PC-9 (cell line): Measurements from ENCODE around the gene LIMD2. TPM values are rescaled to one million over a fixed set of nuclear protein-coding genes. Genes with fewer than 3 reads are reported as not detected.

Source experiments
- BruUV-seq: library from RNA; stranded (reverse); fragments of 400-500 nt; replicated peaks from 2 replicates; lab custom pipeline; 2021; lab: Mats Ljungman, UMichigan
- CTCF ChIA-PET: fragments of 300-600 bp; sonication (Branson Sonifier 250); formaldehyde crosslinking; loops from one replicate; lab custom pipeline; 2022; ENCODE audit warnings: antibody characterized with exemption; lab: Charles Lee
- POLR2A ChIA-PET: fragments of 300-600 bp; sonication (Branson Sonifier 250); formaldehyde crosslinking; loops from one replicate; lab custom pipeline; 2022; ENCODE audit warnings: antibody characterized with exemption; ENCODE audit not compliant: unreplicated experiment; lab: Charles Lee
- DNase-seq, 2 experiments: peaks; one replicate each; pipeline versions ENCODE4 v3.0.0 to v3.0.0-alpha.2; 2015 to 2022; ENCODE audit warnings: mixed read lengths in 1 of 2
- H2AFZ ChIP-seq: fragments of 200-600 bp; sonication (generic); 2 replicates; pipeline ENCODE4 v1.8.1; 2017; ENCODE audit warnings: antibody characterized with exemption
- H3F3A ChIP-seq: fragments of 200-600 bp; sonication (generic); 2 replicates; pipeline ENCODE4 v1.8.1; 2017; ENCODE audit warnings: antibody characterized with exemption, mild to moderate bottlenecking, low read depth; ENCODE audit not compliant: insufficient read depth
- H3K27ac ChIP-seq: fragments of 200-600 bp; sonication (generic); 2 replicates; pipeline ENCODE4 v1.6.1; 2016; ENCODE audit warnings: mixed run types
- H3K27me3 ChIP-seq: fragments of 200-600 bp; sonication (generic); 2 replicates; pipeline ENCODE4 v1.6.1; 2016; ENCODE audit warnings: low read depth, mixed run types; ENCODE audit not compliant: insufficient read depth
- H3K36me3 ChIP-seq: fragments of 200-600 bp; sonication (generic); 2 replicates; pipeline ENCODE4 v1.6.1; 2016; ENCODE audit warnings: low read depth, mixed run types
- H3K4me1 ChIP-seq: fragments of 200-600 bp; sonication (generic); replicated peaks from 2 replicates; pipeline ENCODE4 v1.6.1; 2016; ENCODE audit warnings: mixed run types; ENCODE audit not compliant: insufficient read depth
- H3K4me2 ChIP-seq: fragments of 200-600 bp; sonication (generic); 2 replicates; pipeline ENCODE4 v1.6.1; 2017; ENCODE audit warnings: mixed run types
- H3K4me3 ChIP-seq: fragments of 200-600 bp; sonication (generic); 2 replicates; pipeline ENCODE4 v1.6.1; 2016; ENCODE audit warnings: mixed run types
- H3K79me2 ChIP-seq: fragments of 200-600 bp; sonication (generic); 2 replicates; pipeline ENCODE4 v1.6.1; 2017; ENCODE audit warnings: low read depth, mixed run types
- H3K9me2 ChIP-seq: fragments of 200-600 bp; sonication (generic); 2 replicates; pipeline ENCODE4 v1.8.1; 2017; ENCODE audit warnings: mild to moderate bottlenecking; ENCODE audit not compliant: insufficient read depth
- H3K9me3 ChIP-seq: fragments of 200-600 bp; sonication (generic); 2 replicates; pipeline ENCODE4 v1.8.1; 2016; ENCODE audit warnings: low read depth; ENCODE audit not compliant: insufficient read depth
- H4K20me1 ChIP-seq: fragments of 200-600 bp; sonication (generic); 2 replicates; pipeline ENCODE4 v1.8.1; 2017; ENCODE audit not compliant: insufficient read depth
- CTCF ChIP-seq: fragments of 200-600 bp; sonication (generic); conservative IDR thresholded peaks from 2 replicates; pipeline ENCODE4 v1.6.1; 2017; ENCODE audit warnings: mixed run types, antibody characterized with exemption, mild to moderate bottlenecking, moderate library complexity
- EZH2 ChIP-seq: fragments of 200-600 bp; sonication (generic); IDR thresholded peaks from 2 replicates; pipeline ENCODE4 v1.8.0; 2017; ENCODE audit warnings: antibody characterized with exemption, low read depth
- intact Hi-C: fragments of 100-400 bp; cut with micrococcal nuclease; formaldehyde crosslinking; loops from one replicate; pipeline ENCODE4 v1.10.0; 2022; ENCODE audit not compliant: unreplicated experiment
- total RNA-seq: library from RNA; stranded (reverse); gene quantifications from 2 replicates; pipeline ENCODE4 v1.2.3, GENCODE V29; 2021

The LIMD2 gene
- total RNA-seq, 1 experiment from 2014 or later: 1.6 TPM

GRCh38 chr17:63694950-63695773 is 4.8 kb downstream of the LIMD2 start:
- no peaks in the 10 kb centered on the region for H3K79me2 ChIP-seq
- H3K27ac ChIP-seq: no peak overlapping the region
- no peaks in the 10 kb centered on the region for H3K9me2 ChIP-seq
- no peak for TF ChIP-seq EZH2
- TF ChIP-seq CTCF: no peak
- ChIA-PET POLR2A (interaction anchor here (0.7 kb wide), 1 partner anchor 130 kb away, joined by 3 read pairs; no protein-coding TSS in a partner anchor), CTCF (interaction anchor here (0.6 to 0.7 kb wide), 2 partner anchors 28 to 45 kb away, joined by 3 to 6 read pairs; no protein-coding TSS in a partner anchor)
- no peak overlapping the region for H2AFZ ChIP-seq
- H4K20me1 ChIP-seq: no peaks in the 10 kb centered on the region
- H3F3A ChIP-seq: no peaks in the 10 kb centered on the region
- no peaks in the 10 kb centered on the region for H3K4me1 ChIP-seq
- H3K4me2 ChIP-seq: no peak overlapping the region
- H3K4me3 ChIP-seq: no peak overlapping the region
- no TSS peak for BruUV-seq
- intact Hi-C loops: loop anchor here (5.0 kb wide), 1 partner anchor 73 kb away; the partner anchor contains the start of gene MAP3K3
- DNase-seq: no peak
- no peaks in the 10 kb centered on the region for H3K9me3 ChIP-seq
- H3K36me3 ChIP-seq: no peaks in the 10 kb centered on the region
- no peaks in the 10 kb centered on the region for H3K27me3 ChIP-seq

GRCh38 chr17:63694229-63694949 is 5.5 kb downstream of the LIMD2 start:
- Histone ChIP-seq H3K36me3 (no peaks in the 10 kb centered on the region), H3K4me3 (no peak overlapping the region), H4K20me1 (no peaks in the 10 kb centered on the region), H3K27me3 (no peaks in the 10 kb centered on the region), H3K4me2 (no peak overlapping the region), H2AFZ (no peak overlapping the region), H3K79me2 (no peaks in the 10 kb centered on the region), H3K27ac (no peak overlapping the region), H3F3A (no peaks in the 10 kb centered on the region), H3K9me2 (no peaks in the 10 kb centered on the region), H3K4me1 (no peaks in the 10 kb centered on the region), H3K9me3 (no peaks in the 10 kb centered on the region)
- CTCF ChIA-PET: interaction anchor here (0.7 kb wide), 1 partner anchor 27 kb away, joined by 6 read pairs; no protein-coding TSS in a partner anchor
- BruUV-seq: no TSS peak
- POLR2A ChIA-PET: interaction anchor here (0.7 kb wide), 1 partner anchor 129 kb away, joined by 3 read pairs; no protein-coding TSS in a partner anchor
- TF ChIP-seq EZH2: no peak
- no peak for TF ChIP-seq CTCF
- intact Hi-C loops: no loop called here
- no peak for DNase-seq

- Histone ChIP-seq H3K4me2 (no peak overlapping the region), H3F3A (no peaks in the 10 kb centered on the region), H3K4me1 (no peaks in the 10 kb centered on the region), H4K20me1 (no peaks in the 10 kb centered on the region), H3K9me2 (no peaks in the 10 kb centered on the region), H2AFZ (no peak overlapping the region), H3K27me3 (no peaks in the 10 kb centered on the region), H3K9me3 (no peaks in the 10 kb centered on the region), H3K36me3 (no peaks in the 10 kb centered on the region), H3K4me3 (no peak overlapping the region), H3K79me2 (no peaks in the 10 kb centered on the region), H3K27ac (no peak overlapping the region)
- BruUV-seq: no TSS peak
- POLR2A ChIA-PET: no interaction called here
- DNase-seq: no peak
- intact Hi-C loops: no loop called here
- TF ChIP-seq CTCF (no peak), EZH2 (no peak)
- CTCF ChIA-PET: no interaction called here
Measured at GRCh38 chr17:63693411-63694113, 6.4 kb downstream of the LIMD2 start.
